Measurements from ENCODE around the gene IFIT5.

GRCh38 chr10:89373916-89374711, 40.3 kb upstream of the IFIT5 start:
- TF ChIP-seq CTCF (IDR thresholded peaks at IDR 0.05; ENCODE audit: insufficient read depth, low read depth, low read length) = no peak
- TF ChIP-seq EZH2 (IDR thresholded peaks at IDR 0.05; ENCODE audit: insufficient read depth, low read length) = no peak

All from astrocyte (in vitro differentiated cells and primary cell).